B cell (primary cell): ENCODE results near the gene PEPD. TPM values are rescaled to one million over a fixed set of nuclear protein-coding genes. Genes with fewer than 3 reads are reported as not detected.

ENCODE experiments used
- ATAC-seq: fragments of 200-7000 bp; cut with Tn5 transposase; one replicate; pipeline ENCODE4 v1.10.0; 2021; ENCODE audit warnings: low read depth, mild to moderate bottlenecking, moderate number of reproducible peaks, moderate library complexity
- CTCF ChIA-PET: fragments of 350-600 bp; sonication (Branson Sonifier 250); formaldehyde crosslinking; loops from one replicate; lab custom pipeline; 2021; ENCODE audit warnings: antibody characterized with exemption, inconsistent platforms; lab: Charles Lee
- POLR2A ChIA-PET: fragments of 350-600 bp; sonication (Branson Sonifier 250); formaldehyde crosslinking; loops from one replicate; lab custom pipeline; 2021; ENCODE audit warnings: antibody characterized with exemption; lab: Charles Lee
- DNase-seq: peaks from one replicate; pipeline ENCODE4 v3.0.0; 2013
- H2AFZ ChIP-seq: 2 replicates; pipeline ENCODE4 v1.6.1; 2012; ENCODE audit warnings: mild to moderate bottlenecking, low read depth, low read length; ENCODE audit not compliant: insufficient read depth, poor library complexity, severe bottlenecking
- H3K27ac ChIP-seq, 2 donors: 1 replicate in 1 of 2; 2 replicates in 1 of 2; pipeline ENCODE4 v1.5.1; 2012 to 2013; ENCODE audit warnings: low read length in 2 of 2, mild to moderate bottlenecking in 2 of 2, moderate library complexity in 1 of 2
- H3K27me3 ChIP-seq, 4 experiments: fragments of 200-600 bp in 1 of 4; sonication (generic) in 1 of 4; replicated peaks in 1 of 4; 1 replicate in 2 of 4; 2 replicates in 2 of 4; pipeline versions ENCODE4 v1.6.1 to v1.7.0; 2013 to 2016; ENCODE audit warnings: low read length in 3 of 4, mild to moderate bottlenecking in 2 of 4, mixed read lengths in 1 of 4, moderate library complexity in 1 of 4; ENCODE audit not compliant: insufficient read depth in 4 of 4, control insufficient read depth in 3 of 4; ENCODE audit errors: control extremely low read depth in 1 of 4
- H3K36me3 ChIP-seq, 2 experiments: replicated peaks in 1 of 2; 1 replicate in 1 of 2; 2 replicates in 1 of 2; pipeline versions ENCODE4 v1.6.1 to v1.7.1; 2013; ENCODE audit warnings: low read length in 1 of 2; ENCODE audit not compliant: insufficient read depth in 2 of 2, control insufficient read depth in 1 of 2; ENCODE audit errors: control extremely low read depth in 1 of 2, extremely low read depth in 1 of 2
- H3K4me1 ChIP-seq, 2 donors: fragments of 200-600 bp in 1 of 2; sonication (generic) in 1 of 2; 1 replicate in 1 of 2; 2 replicates in 1 of 2; pipeline versions ENCODE4 v1.5.1 to v1.6.1; 2013 to 2017; ENCODE audit warnings: low read length in 2 of 2; ENCODE audit not compliant: control insufficient read depth in 2 of 2, insufficient read depth in 2 of 2
- H3K4me2 ChIP-seq: replicated peaks from 2 replicates; pipeline ENCODE3; 2012; ENCODE audit warnings: mild to moderate bottlenecking, low read depth, low read length; ENCODE audit not compliant: poor library complexity, severe bottlenecking
- H3K4me3 ChIP-seq, 5 experiments: fragments of 200-600 bp in 1 of 5; sonication (generic) in 1 of 5; 1 replicate in 3 of 5; 2 replicates in 2 of 5; pipeline versions ENCODE4 v1.5.1 to v1.7.0; 2011 to 2016; ENCODE audit warnings: low read length in 4 of 5, mild to moderate bottlenecking in 4 of 5, low read depth in 2 of 5, control low read depth in 1 of 5, moderate library complexity in 1 of 5; ENCODE audit not compliant: insufficient read depth in 1 of 5; ENCODE audit errors: control extremely low read depth in 1 of 5, extremely low read depth in 1 of 5
- H3K79me2 ChIP-seq: fragments of 200-600 bp; sonication (generic); one replicate; pipeline ENCODE4 v1.6.0; 2016; ENCODE audit warnings: low read length; ENCODE audit not compliant: control insufficient read depth, insufficient read depth
- H3K9ac ChIP-seq: fragments of 200-600 bp; sonication (generic); 2 replicates; pipeline ENCODE4 v1.6.1; 2017; ENCODE audit warnings: mild to moderate bottlenecking, low read length, moderate library complexity
- H3K9me3 ChIP-seq, 3 donors: one replicate each; pipeline versions ENCODE4 v1.6.1 to v1.7.1; 2013; ENCODE audit warnings: low read length in 2 of 3; ENCODE audit not compliant: control insufficient read depth in 2 of 3, insufficient read depth in 1 of 3; ENCODE audit errors: control extremely low read depth in 1 of 3
- H4K20me1 ChIP-seq: 2 replicates; pipeline ENCODE4 v1.6.0; 2012; ENCODE audit warnings: mild to moderate bottlenecking, low read length; ENCODE audit not compliant: insufficient read depth, control insufficient read depth, poor library complexity, severe bottlenecking
- H3K27ac Mint-ChIP-seq: one replicate; pipeline ENCODE4 v1.8.0; 2021; ENCODE audit warnings: mixed read lengths
- H3K27me3 Mint-ChIP-seq: one replicate; pipeline ENCODE4 v1.8.0; 2021; ENCODE audit warnings: mixed read lengths
- H3K4me1 Mint-ChIP-seq: one replicate; pipeline ENCODE4 v1.8.0; 2021; ENCODE audit warnings: mixed read lengths
- H3K4me3 Mint-ChIP-seq: one replicate; pipeline ENCODE4 v1.8.0; 2021; ENCODE audit warnings: mixed read lengths
- H3K9me3 Mint-ChIP-seq: one replicate; pipeline ENCODE4 v1.8.0; 2022; ENCODE audit warnings: mixed read lengths; ENCODE audit not compliant: insufficient read depth
- EZH2 ChIP-seq: IDR thresholded peaks from 2 replicates; pipeline ENCODE4 v1.6.1; 2012; ENCODE audit warnings: borderline replicate concordance, low read depth, mild to moderate bottlenecking, moderate library complexity, low read length; ENCODE audit not compliant: insufficient read depth, poor library complexity, severe bottlenecking
- WGBS: methylation state at CpG from one replicate; pipeline ENCODE4 v1.1.5; 2013; ENCODE audit warnings: missing lambda C conversion rate; ENCODE audit not compliant: insufficient coverage; 5-methylcytosine and 5-hydroxymethylcytosine counted together
- intact Hi-C: fragments of 100-400 bp; cut with micrococcal nuclease; formaldehyde crosslinking; loops from one replicate; pipeline ENCODE4 v1.10.0; 2022
- polyA plus RNA-seq: library from polyadenylated mRNA; depleted of rRNA; stranded (reverse); fragments of >200 nt; gene quantifications from 2 replicates; pipeline ENCODE4 v1.2.3, GENCODE V29; 2012
- total RNA-seq, 2 donors: library from RNA; stranded (reverse); fragments of 120-200 nt in 1 of 2; gene quantifications; 1 replicate in 1 of 2; 2 replicates in 1 of 2; pipeline versions ENCODE4 v1.2.3 to v1.2.4, GENCODE V29; 2013 to 2022
- TF ChIP-seq, protein P1 (sequence below): fragments of 200-600 bp; IDR thresholded peaks from one replicate; pipeline ENCODE4 v1.8.0; 2022; ENCODE audit warnings: antibody characterized with exemption, mild to moderate bottlenecking

PEPD gene
- total and polyA plus RNA-seq, 2 donors (not counting 1 experiment from before 2014, with no cell fraction given): 36.4 to 42.7 TPM

DNA sequence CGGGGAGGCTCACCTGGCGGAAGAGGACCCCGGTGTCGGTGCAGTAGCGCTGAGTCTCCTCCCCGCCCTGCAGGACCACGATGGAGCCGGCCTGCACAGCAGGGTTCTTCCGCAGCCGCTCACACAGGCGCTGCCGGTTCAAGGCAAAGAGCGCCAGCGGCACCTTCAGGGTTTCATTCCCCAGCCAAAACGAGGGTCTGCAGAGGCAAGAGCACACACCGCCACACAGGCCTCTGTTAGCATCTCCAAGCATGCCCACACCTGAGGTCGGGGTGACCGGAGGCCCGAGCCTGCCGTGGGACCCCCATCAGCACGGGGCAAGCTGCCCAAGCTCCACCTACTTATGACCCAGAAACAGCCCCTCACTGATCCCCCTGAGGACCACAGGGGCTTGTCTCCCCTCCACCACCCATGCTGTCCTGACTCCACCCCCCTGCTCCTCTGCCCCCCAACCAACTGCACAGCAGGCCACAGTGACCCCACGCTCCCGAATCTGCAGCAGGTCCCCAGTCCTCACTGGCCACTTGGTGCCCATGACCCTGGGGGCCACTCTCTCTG, 8.9 kb downstream of the PEPD start:
- no peak overlapping the region for H3K27ac Mint-ChIP-seq

DNA sequence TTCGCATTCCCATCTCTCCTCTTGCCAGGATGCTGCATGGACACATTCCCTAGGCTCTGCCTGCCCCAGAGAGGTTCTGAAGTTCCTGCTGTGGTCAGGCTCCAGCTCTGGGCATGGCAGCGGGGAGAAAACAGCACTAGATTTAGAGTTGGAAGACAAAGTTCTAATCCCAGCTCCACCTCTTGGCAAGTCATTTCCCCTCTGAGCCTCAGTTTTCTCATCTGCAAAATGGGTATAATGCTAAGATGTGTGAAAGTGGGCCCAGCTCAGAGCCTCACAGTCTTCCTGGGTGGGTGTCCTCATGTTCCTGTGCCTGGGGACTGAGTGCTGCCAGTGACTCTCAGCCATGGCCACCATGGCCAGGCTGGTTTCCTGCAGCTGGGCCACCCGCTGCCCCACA, 9.6 kb downstream of the PEPD start:
- Histone ChIP-seq H3K27ac (no peak overlapping the region), H3K36me3 (peaks cover 0 to 4% of the 10 kb centered on the region in 2 experiments), H3K4me2 (no peak overlapping the region), H3K9ac (no peak overlapping the region), H3K79me2 (peaks cover 5% of the 10 kb centered on the region), H3K27me3 (no peaks in the 10 kb centered on the region), H3K4me1 (no peaks in the 10 kb centered on the region), H3K9me3 (no peaks in the 10 kb centered on the region), H2AFZ (no peak overlapping the region), H4K20me1 (peaks cover 9% of the 10 kb centered on the region), H3K4me3 (no peak overlapping the region)
- intact Hi-C loops: no loop called here
- ATAC-seq (no peak), DNase-seq (no peak)
- Mint-ChIP-seq H3K4me3 (no peak overlapping the region), H3K4me1 (no peaks in the 10 kb centered on the region), H3K27ac (no peak overlapping the region), H3K27me3 (no peaks in the 10 kb centered on the region), H3K9me3 (no peaks in the 10 kb centered on the region)
- 89% methylated on average over 1 of the region's 3 CpGs for WGBS
- ChIA-PET CTCF (no interaction called here), POLR2A (no interaction called here)
- TF ChIP-seq, protein P1, sequence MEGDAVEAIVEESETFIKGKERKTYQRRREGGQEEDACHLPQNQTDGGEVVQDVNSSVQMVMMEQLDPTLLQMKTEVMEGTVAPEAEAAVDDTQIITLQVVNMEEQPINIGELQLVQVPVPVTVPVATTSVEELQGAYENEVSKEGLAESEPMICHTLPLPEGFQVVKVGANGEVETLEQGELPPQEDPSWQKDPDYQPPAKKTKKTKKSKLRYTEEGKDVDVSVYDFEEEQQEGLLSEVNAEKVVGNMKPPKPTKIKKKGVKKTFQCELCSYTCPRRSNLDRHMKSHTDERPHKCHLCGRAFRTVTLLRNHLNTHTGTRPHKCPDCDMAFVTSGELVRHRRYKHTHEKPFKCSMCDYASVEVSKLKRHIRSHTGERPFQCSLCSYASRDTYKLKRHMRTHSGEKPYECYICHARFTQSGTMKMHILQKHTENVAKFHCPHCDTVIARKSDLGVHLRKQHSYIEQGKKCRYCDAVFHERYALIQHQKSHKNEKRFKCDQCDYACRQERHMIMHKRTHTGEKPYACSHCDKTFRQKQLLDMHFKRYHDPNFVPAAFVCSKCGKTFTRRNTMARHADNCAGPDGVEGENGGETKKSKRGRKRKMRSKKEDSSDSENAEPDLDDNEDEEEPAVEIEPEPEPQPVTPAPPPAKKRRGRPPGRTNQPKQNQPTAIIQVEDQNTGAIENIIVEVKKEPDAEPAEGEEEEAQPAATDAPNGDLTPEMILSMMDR: no peak
- TF ChIP-seq EZH2: no peak

More for the DNA sequence above, 8.9 kb downstream of the PEPD start:
- no peak for DNase-seq
- POLR2A ChIA-PET: no interaction called here
- TF ChIP-seq, protein P1: no peak
- no peak for TF ChIP-seq EZH2
- Histone ChIP-seq H2AFZ (no peak overlapping the region), H3K4me1 (no peaks in the 10 kb centered on the region), H3K27me3 (no peaks in the 10 kb centered on the region), H3K9me3 (no peaks in the 10 kb centered on the region), H3K27ac (no peak overlapping the region), H3K4me3 (no peak overlapping the region), H3K79me2 (peaks cover 5% of the 10 kb centered on the region), H4K20me1 (peaks cover 9% of the 10 kb centered on the region), H3K9ac (no peak overlapping the region), H3K4me2 (no peak overlapping the region), H3K36me3 (peaks cover 0 to 4% of the 10 kb centered on the region in 2 experiments)
- H3K4me1 Mint-ChIP-seq: no peaks in the 10 kb centered on the region
- H3K9me3 Mint-ChIP-seq: no peaks in the 10 kb centered on the region
- no peak overlapping the region for H3K4me3 Mint-ChIP-seq
- no peaks in the 10 kb centered on the region for H3K27me3 Mint-ChIP-seq
- WGBS: 95% methylated on average over 23 of the region's 23 CpGs
- intact Hi-C loops: no loop called here
- CTCF ChIA-PET: no interaction called here
- ATAC-seq: no peak
